ENCODE data around the gene RBPJL. TPM values are rescaled to one million over a fixed set of nuclear protein-coding genes. Genes with fewer than 3 reads are reported as not detected.
"Not testable (repeated sequence)": the region's sequence is repeated elsewhere in the genome, so short reads cannot be mapped to it uniquely, and the experiment has no call there.

Gene RBPJL
- total RNA-seq, 1 experiment from 2014 or later = not detected

DNA sequence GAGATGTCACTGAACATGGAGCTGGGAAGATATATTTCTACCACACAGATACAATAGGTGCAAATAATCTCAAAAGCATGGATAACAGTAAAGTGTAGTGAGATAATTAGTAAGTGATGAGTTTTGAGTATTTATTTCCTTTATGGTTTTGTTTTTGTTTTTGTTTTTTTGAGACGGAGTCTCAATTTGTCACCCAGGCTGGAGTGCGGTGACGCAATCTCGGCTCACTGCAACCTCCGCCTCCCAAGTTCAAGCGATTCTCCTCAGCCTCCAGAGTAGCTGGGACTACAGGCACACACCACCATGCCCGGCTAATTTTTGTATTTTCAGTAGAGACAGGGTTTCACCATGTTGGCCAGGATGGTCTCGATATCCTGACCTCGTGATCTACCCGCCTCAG is 44.2 kb downstream of the RBPJL start:
- DNase-seq (ENCODE audit: low spot score); in situ Hi-C loops (cut with HindIII; ENCODE audit: low sequenced_read_pairs): not testable (repeated sequence)

DNA sequence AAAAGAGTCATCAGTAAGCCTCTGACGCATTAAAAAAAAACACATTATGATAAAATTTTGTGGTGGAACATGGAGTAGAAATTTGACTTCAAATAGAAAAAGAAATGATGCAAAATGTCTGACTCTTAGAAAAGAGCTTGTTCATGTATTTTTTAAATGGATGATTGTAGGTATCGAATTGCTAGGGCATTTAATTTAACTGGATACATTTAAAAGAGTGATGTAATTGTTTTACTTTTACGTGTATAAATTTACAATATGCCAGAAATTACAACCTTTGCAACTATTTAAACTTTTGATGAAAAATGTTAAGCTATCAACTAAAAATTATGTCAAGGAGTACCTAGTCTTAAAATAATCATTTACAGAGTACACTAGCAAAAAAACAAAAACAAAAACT is 46.1 kb downstream of the RBPJL start:
- no peak for DNase-seq (ENCODE audit: low spot score)
- in situ Hi-C loops (cut with HindIII; ENCODE audit: low sequenced_read_pairs) = no loop called here

DNA sequence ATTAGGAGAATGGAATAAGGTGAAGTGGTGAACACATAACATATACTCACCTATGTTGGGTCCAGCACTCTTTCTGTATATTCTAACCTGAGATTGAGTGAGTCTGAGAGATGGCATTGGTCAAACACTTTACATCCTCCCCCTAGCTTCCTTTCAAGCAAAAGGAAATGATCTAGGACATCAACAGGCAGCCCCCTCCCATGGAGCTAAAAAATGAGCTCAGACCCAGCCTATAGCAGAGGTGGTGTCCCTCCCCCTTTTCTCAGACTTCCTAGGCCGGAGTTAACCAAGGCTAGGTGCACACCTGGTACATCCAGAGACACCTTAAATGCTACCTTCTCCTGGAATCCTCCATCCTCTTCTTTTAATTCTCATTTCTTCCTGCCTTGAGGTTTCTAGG is 47.1 kb downstream of the RBPJL start:
- in situ Hi-C loops (cut with HindIII; ENCODE audit: low sequenced_read_pairs) = no loop called here
- DNase-seq (ENCODE audit: low spot score) = no peak

DNA sequence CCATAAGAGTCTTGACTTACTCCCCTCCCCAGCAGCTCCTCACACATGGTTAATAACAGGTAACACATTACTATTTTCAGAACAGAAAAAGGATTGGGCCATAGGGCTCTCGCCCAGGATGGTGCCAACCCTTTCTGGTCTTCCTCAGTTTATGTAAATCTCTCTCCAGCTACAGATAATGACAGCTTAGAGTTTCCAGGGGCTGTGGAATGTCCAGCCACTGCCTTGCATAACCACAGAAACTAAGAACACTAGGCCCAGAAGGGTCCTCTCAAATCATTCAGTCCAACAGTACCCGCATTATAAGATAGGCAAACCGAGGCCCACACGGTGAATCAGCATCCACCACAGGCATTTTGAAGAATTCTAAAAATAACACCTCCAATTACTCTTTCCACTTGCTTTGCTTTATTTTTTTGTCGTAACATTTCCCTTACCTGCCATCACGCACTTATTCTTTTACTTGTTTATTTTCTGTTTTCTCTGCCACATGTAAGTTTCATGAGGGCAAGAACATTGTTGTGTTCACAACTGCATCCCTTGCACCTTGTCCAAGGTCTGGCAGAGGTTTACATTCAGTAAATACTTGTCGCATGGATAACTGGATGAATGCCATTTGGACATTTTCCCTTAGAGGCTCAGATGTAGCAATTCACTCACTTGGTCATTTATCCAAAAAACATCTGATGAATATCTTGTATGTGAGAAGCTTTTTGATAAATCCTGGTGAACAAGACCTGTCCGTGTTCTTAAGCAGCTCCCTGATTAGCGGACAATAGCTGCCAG is 48.0 kb downstream of the RBPJL start:
- in situ Hi-C loops (cut with HindIII; ENCODE audit: low sequenced_read_pairs) = no loop called here
- DNase-seq (ENCODE audit: low spot score) = no peak

DNA sequence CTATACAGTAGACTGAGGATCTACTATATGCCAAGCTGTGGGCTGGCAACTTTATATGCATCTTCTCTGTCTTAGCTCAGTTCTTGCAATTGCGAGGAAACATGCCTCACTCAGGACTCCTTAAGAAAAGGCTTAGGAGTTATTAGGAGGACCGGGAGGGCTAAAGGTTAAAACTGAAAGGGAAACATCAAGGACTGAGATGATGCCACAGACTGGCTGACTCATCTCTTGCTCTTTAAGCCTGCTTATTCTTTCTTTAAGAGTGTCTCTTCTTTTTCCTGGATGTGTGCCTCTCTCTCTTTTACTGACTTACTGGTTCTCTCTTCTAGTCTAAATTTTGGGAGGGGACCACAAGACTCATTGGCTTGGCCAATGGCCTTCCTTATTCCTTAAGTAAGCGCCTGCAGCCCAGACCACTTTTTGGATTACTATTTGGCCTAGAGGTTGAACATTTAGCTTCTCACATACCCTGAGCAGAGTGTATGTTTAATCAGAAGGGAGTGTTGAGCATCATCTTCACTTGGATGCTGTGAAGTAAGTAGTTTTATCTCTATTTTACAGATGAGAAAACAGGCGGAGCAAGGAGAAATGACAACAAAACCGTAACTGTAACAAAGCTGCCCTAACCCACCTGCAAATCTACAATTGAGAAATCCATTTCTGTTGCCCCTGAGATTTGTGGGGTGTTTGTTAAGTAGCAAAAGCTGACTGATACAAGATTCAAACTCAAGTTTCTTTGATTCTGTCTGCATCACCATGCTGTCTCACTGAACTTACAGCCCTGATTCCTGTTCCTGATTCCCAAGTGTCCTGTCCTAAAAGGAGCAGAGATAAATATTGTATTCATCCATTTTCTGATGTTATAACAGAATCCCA is 48.8 kb downstream of the RBPJL start:
- no peak for DNase-seq (ENCODE audit: low spot score)
- in situ Hi-C loops (cut with HindIII; ENCODE audit: low sequenced_read_pairs) = no loop called here

DNA sequence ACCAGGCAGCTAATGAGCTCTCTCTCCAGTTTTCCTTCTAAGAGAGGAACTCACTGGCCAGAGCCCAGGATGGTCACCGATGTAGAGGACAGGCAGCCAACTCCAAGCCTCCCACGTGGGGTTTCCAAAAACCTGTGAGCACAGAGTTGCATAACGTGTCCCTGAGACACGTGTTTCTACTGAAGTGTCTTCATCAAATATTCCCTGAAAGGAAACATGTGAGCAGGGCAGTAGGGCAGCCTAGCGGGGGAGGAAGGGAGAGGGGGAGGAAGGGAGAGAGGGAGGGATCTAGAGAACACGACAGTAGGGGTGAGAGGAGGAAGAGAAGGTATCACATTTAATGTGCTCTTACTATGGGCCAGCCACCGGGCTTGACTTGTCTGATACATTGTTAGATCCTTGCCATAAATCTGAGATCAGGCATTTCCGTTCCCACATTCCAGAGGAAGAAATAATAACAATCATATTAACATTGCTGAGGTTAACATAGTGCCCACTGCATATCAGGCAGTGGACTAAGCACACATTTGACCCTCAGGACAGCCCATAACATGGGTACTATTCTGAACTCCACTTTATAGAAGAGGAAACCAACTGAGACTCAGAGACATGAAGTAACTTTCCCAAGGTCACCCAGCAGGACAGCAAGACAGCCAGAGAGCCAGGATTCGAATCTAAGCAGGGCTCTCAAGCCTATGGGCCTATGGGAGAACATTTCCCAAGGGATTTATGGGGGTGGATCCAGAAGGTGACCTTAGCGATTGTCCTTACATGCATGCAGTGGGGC is 51.8 kb downstream of the RBPJL start:
- DNase-seq (ENCODE audit: low spot score) = peak; percentile 96
- in situ Hi-C loops (cut with HindIII; ENCODE audit: low sequenced_read_pairs) = no loop called here

DNA sequence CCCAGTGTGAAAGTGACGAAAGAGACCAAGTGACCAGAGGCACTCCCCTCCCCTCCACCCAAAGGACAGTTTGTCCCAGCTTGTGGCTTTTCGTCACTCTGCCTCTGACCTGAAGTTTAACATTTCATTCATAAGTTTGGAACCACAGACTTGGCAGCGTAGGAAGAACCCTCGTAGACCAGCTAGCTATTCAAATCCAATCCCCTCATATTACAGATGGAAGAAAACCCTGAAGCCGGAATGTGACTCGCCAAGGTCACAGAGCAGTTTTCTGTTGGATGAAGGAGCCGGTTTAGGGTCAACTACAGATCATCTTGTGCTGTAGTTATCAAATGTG is 52.4 kb downstream of the RBPJL start:
- in situ Hi-C loops (cut with HindIII; ENCODE audit: low sequenced_read_pairs) = no loop called here
- DNase-seq (ENCODE audit: low spot score) = no peak

DNA sequence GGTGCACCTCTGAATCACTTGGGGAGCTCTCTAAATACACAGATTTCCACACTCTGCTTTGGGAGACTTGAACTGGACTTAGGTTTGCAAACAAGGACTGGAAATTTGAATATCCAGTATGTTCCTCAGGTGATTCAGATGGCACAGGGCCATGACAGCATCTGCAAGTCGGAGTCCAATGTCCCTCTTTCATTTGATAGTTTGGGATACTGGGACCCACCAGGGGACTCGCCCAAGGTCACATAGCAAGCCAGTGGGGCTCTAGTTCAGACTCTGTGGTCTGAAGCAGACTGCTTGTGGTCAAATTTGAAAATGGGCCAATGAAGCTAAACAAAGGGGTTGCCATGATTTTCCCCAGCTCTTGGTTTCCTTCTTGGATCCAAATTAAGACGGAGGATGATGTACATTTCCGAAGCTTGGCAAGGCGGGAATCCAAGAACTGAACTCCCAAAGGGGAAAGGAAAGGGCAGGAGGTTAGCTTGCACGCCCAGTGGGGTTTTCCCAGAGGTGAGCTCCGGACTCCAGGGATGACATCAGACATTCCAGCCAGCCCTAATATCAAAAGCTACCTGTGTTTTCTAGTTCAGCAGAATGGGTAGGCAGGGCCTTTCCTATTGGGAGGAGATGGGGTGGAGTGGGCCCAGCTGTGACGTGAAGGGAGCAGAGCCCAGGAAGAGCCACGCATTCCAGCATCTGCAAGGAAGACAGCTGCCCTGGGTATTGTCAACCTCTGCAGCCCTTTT is 52.9 kb downstream of the RBPJL start:
- in situ Hi-C loops (cut with HindIII; ENCODE audit: low sequenced_read_pairs) = no loop called here
- DNase-seq (ENCODE audit: low spot score) = no peak

DNA sequence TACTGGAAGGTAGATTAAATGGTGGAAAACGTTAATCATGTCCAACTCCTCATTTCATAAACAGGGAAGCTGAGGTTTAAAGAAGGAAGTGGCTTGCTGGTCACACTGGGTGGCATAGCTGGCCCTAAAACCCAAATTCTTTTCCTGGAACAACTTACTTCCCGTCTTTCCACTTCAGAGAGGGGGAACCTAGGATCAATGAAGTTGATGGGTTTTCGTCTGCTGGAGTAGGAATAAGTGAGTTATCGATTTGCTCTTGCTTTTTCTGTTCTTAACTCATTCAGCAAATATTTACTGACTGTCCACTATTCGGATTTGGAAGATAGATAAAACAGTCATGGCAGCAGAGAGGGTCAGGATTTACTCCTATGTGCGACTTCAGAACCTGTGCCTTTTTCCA is 55.2 kb downstream of the RBPJL start:
- no peak for DNase-seq (ENCODE audit: low spot score)
- in situ Hi-C loops (cut with HindIII; ENCODE audit: low sequenced_read_pairs) = no loop called here

DNA sequence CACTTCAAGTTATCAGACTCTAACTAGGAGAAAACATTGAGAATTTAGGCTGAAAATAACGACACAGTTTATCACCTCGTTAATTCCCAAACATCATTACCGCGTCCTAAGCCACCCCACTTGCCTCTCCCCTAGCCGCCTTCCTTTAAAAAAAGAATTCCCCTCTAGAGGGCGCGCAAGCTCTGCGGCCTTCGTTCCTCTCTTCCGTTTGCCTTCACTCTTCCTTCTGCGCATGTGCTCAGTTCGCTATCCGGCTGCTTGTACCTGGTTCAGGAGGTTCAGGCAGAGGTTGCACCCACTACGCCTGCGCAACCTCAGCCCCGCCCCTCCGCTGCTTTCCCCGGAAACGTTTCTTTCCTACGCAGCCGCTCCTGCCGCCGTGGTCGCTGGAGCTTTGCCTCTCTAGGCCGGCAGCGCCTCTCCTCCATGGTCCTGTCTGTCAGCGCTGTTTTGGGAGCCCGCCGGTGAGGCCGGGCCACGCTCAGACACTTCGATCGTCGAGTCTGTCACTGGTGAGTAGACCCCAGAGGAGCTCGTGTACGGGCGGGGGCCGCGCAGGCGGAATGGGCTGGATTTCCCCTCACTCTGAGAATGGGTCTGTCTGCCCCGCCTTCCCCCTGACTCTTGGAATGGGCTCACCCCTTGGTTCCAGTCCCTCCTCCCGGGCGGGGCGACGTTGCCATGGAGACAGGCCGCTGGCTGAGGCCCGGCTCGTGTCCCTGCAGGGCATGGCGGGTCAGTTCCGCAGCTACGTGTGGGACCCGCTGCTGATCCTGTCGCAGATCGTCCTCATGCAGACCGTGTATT is 56.4 kb downstream of the RBPJL start, which contains the start of gene SYS1:
Gene SYS1 (plus strand): TSS at position 353 of the 807 bp plus-strand sequence. CDS start 376 bp downstream, at position 729.
- in situ Hi-C loops (cut with HindIII; ENCODE audit: low sequenced_read_pairs) = no loop called here

DNA sequence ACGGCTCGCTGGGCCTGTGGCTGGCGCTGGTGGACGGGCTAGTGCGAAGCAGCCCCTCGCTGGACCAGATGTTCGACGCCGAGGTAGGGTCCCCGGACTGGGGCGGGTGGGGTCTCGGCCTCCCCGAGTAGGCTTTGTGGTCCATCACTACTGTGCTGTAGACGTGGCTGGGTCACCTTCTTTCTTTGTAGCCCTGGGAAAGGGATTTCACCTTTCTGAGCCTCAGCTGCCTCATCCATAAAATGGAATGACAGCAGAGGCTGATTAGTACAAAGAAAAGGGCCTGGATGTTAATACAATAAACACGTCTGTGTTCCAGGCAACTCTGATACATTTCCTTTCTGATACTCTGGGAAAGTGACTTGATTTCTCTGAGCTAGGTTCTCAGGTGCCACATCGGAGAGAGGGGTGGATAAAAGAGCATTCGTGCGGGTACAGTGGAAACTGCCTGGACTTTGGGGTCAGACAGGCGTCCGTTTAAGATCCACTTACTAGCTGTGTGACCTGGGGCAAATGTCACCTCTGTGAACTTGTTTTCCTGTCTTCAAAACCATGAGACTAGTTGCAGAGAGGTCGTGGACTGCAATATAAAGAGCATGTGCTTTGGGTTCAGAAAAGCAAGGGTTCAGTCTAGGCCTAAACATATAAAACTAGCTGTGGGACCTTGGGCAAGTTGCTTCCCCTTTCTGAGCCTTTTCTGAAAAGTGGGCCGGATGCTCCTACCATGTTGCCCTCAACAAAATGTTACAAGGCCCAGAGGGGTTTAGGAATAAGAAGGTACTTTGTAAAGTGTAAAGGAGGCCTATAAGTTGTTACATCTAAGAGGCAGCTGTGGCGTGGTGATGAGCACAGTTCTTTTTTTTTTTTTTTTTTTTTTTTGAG is 57.2 kb downstream of the RBPJL start:
- no peak for DNase-seq (ENCODE audit: low spot score)
- in situ Hi-C loops (cut with HindIII; ENCODE audit: low sequenced_read_pairs) = no loop called here

More for the DNA sequence above, 56.4 kb downstream of the RBPJL start, which contains the start of gene SYS1:
- DNase-seq (ENCODE audit: low spot score) = peak; percentile 99

DNA sequence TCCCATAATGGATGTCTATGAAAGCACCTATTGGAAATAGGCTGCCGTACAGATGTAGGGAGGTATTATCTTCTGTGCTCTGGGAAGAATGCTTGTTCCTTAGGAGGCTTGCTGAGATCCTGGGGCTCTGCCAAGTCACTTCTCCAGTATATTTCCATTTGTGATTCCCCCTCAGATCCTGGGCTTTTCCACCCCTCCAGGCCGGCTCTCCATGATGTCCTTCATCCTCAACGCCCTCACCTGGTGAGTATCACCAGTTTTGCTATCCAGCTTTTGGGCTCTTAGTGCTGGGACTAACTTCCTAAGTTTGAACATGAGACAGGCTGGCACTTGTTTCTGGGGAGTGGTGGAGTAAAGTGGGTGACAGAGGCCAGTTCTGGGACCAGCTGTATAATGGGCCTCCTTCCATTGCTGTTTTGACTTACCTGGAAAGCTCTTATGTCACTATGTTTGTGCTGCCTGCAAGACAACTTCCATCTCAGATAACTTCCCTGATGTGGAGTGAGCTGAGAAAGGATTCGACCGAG is 58.9 kb downstream of the RBPJL start:
- DNase-seq (ENCODE audit: low spot score) = no peak
- in situ Hi-C loops (cut with HindIII; ENCODE audit: low sequenced_read_pairs) = no loop called here

DNA sequence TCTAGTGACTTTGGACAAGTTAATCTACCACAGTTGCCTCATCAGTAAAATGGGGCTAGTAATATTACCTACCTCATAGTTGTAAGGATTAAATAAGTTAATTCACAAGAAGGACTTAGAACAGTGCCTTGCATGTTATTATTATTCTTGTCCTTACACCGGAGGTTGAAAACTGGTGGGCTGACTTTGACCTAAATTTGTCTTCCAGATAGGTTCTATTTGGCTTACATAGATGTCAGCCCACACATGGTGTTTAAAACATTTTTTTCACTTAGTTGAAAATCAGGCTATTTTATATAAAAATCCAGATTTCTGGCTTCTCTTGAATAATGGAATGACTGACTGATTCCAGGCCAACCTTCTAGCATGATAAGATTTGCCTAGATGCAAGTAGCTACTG is 59.6 kb downstream of the RBPJL start:
- in situ Hi-C loops (cut with HindIII; ENCODE audit: low sequenced_read_pairs) = no loop called here
- DNase-seq (ENCODE audit: low spot score) = no peak

DNA sequence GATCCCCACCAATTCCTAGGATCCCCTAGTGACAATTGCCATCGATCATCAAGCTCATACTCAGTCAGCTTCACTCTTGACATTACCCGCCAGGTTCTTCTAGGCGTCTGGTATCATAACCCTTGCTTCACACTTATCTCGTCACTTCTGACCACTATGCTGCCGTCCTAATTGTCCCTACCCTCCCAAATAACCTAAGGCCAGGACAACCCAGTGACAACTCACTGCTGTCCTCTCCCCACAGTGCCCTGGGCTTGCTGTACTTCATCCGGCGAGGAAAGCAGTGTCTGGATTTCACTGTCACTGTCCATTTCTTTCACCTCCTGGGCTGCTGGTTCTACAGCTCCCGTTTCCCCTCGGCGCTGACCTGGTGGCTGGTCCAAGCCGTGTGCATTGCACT is 60.0 kb downstream of the RBPJL start:
- in situ Hi-C loops (cut with HindIII; ENCODE audit: low sequenced_read_pairs) = no loop called here
- no peak for DNase-seq (ENCODE audit: low spot score)

DNA sequence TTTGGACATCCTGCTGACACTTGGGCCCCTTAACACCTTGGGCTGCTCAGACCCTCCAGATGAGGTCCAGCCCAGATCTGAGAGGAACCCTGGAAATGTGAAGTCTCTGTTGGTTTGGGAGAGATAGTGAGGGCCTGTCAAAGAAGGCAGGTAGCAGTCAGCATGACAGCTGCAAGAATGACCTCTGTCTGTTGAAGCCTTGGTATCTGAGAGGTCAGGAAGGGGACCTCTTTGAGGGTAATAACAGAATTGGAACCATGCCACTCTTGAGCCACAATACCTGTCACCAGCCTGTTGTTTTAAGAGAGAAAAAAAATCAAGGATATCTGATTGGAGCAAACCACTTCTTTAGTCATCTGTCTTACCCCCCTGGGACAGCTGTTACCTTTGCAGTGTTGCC is 60.5 kb downstream of the RBPJL start:
- no peak for DNase-seq (ENCODE audit: low spot score)
- in situ Hi-C loops (cut with HindIII; ENCODE audit: low sequenced_read_pairs) = no loop called here

Data from G401 (cell line).